IPS-18c (cell line): ENCODE results near the gene NR3C1.

ENCODE experiments used
- H3K4me3 ChIP-seq: 2 replicates; pipeline ENCODE4 v1.7.0; 2013; ENCODE audit warnings: low read depth, mild to moderate bottlenecking, low read length, moderate library complexity; ENCODE audit not compliant: insufficient read depth
- H3K9me3 ChIP-seq: one replicate; pipeline ENCODE4 v1.6.1; 2013; ENCODE audit warnings: mild to moderate bottlenecking, low read length, moderate library complexity; ENCODE audit not compliant: control insufficient read depth, insufficient read depth

NR3C1 gene

DNA sequence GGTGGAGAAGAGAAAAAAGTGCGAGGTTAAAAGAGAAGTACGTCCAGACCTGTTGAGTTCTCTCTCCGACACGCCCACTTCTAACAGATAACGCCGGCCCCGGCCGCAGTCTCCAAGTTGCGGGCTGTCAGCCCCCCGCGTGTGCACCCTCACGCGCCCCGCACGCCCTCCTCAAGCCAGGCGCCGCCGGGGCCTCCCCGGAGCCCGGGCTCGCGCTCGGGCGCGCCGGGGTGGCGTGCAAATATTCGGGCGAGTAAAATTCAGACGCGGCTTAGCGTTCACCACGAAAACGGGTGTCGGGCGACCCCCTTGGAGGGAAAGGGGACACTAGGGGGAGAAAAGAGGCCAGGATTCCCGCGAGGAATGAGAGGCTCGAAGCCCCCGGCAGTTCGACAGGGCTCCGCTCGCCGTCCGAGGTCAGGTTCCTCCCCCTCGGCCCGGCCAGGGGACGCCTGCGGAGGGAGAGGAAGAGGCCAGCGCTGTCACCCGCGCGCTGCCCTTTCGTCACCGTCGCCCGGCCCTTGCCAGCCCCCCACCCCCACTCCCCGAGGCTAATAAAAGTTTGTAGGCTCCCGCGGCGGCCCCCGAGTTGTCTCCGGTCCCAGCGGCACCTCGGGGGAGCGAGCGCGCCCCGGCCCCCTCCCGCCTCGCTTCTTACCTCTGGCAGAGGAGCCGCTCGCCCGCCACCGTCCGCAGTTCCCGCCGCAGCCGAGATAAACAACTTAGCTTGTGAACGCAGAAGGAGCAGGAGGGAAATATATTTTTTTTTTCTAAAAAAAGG, 743 bp downstream of the NR3C1 start:
- Histone ChIP-seq H3K4me3 (peak overlapping the region; percentile 83), H3K9me3 (no peaks in the 10 kb centered on the region)

- Histone ChIP-seq H3K9me3 (no peaks in the 10 kb centered on the region), H3K4me3 (peak overlapping the region; percentile 83)
These were observed 1.4 kb downstream of the NR3C1 start for GRCh38 chr5:143402017-143402552.

DNA sequence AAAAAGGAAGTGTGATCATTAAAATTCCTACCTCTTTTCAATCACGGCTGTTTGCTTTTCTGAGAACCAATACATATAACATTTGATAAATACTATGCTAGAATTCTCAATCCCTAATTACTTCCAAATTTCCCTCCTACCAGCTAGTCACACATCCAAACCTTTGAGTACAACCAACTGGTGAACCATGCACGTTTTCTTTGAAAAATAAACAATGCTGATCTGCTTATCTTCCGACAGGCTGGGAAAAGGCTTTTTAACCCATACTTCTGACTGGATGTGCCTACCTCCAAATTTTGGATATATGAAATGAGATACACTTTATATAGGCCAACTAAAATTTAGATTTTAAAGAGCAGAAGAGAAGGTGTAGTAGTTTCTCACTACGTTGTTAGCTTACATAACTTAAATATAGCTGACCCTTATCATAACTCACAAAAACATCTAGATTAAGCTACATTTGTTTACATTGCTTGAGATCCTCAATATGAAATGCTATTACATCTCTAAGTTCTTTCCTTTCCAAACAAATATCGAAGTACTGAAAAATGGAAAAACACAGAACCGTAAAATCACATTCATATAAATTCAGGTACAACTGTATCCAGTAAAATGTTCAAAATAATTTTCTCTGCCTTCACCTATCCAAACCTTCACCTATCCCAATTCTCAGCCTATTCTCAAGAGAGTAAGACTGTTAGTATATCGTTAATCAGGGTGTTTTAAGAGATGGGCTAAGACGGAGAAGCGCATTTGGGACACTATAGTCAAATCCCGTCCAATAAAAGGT, 2.1 kb downstream of the NR3C1 start:
- Histone ChIP-seq H3K4me3 (no peak overlapping the region), H3K9me3 (no peaks in the 10 kb centered on the region)

DNA sequence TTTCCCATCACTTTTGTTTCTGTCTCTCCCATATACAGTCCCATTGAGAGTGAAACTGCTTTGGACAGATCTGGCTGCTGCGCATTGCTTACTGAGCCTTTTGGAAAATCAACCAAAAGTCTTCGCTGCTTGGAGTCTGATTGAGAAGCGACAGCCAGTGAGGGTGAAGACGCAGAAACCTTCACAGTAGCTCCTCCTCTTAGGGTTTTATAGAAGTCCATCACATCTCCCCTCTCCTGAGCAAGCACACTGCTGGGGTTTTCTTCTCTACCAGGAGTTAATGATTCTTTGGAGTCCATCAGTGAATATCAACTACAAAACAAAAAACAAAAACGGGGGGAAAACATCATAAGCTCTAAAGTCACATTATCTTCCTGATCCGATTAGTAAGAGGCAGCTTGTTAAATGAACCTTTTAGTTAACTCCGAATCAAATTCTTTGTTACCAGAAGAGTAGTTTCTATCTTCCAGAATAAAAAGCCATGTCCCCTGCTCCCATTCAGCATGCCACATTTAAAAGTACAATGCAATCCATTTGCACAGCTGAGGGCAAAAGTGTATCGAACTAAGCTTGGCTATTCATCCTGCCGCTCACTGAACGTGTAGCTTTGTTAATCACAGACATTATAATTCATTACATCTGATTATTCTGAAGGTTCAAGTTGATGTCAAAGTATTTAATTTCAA, 2.8 kb downstream of the NR3C1 start:
- H3K9me3 ChIP-seq, result no peaks in the 10 kb centered on the region
- H3K4me3 ChIP-seq, result no peak overlapping the region

- Histone ChIP-seq H3K4me3 (no peak overlapping the region), H3K9me3 (no peaks in the 10 kb centered on the region)
These were observed 3.6 kb downstream of the NR3C1 start for GRCh38 chr5:143399616-143400540.

- H3K4me3 ChIP-seq, result no peak overlapping the region
- no peaks in the 10 kb centered on the region for H3K9me3 ChIP-seq
These were observed 4.8 kb downstream of the NR3C1 start for GRCh38 chr5:143398451-143399237.

GRCh38 chr5:143398053-143398355, 5.5 kb downstream of the NR3C1 start:
- Histone ChIP-seq H3K4me3 (no peak overlapping the region), H3K9me3 (no peaks in the 10 kb centered on the region)

- no peaks in the 10 kb centered on the region for H3K9me3 ChIP-seq
- no peak overlapping the region for H3K4me3 ChIP-seq
These were observed 6.0 kb downstream of the NR3C1 start for GRCh38 chr5:143397302-143398052.

- H3K9me3 ChIP-seq, result no peaks in the 10 kb centered on the region
- H3K4me3 ChIP-seq, result no peak overlapping the region
These were observed 7.0 kb downstream of the NR3C1 start for GRCh38 chr5:143396353-143396940.

GRCh38 chr5:143395638-143396352, 7.7 kb downstream of the NR3C1 start:
- no peaks in the 10 kb centered on the region for H3K9me3 ChIP-seq
- no peak overlapping the region for H3K4me3 ChIP-seq

DNA sequence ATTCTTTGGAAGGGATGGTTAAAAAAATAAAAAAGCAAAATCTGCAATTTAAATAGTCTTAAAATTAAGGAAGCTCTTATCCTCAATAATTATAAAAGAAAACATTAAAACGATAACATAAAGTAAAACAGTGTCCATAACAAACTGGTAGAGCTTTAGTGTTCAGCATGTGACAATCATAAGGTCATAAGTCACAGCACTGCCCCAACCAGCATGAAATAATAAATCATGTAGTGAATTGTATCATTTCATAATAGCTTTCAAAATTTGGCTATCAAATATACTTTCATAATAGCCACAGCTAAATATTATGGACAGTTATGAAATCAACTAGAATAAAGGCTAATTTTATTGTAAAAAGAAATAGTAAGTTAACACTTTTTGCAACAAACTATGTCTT, 10.0 kb downstream of the NR3C1 start:
- Histone ChIP-seq H3K4me3 (no peak overlapping the region), H3K9me3 (no peaks in the 10 kb centered on the region)

DNA sequence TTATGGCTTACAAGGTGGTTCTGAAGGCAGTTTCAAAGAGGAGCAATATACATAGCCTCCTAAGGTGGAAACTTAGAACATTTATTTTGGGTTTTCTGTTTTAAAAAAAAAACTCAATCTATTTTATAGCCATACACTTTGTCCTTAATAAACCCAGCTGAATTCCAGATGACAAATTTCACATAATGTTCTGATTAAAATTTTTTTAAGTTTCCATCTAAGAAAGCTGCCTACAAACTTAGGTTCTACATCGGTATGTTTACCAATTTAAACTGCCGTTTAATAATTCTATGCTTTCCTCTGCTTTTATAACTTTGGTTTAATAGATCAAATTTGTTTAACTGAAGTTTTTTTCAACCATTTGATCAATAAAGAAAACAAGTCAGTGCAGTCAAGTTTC, 12.5 kb downstream of the NR3C1 start:
- no peak overlapping the region for H3K4me3 ChIP-seq
- no peaks in the 10 kb centered on the region for H3K9me3 ChIP-seq

DNA sequence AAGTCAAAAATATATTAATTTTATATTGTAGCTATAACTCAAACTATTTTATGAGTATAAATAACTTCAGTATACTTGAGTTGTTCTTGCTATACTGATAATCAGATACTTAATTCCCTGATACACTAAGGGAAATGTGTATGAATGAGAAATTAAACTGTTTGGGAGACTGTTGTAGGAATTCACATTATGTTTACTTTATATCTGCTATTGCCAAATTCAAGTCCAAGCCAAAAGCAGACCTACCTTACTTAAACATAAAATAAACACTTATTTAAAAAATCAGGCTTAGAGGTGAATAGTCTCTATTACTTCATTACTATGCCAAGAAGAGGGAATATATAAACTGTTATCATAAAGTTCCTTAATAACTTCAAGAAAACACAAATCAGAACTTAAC, 13.2 kb downstream of the NR3C1 start:
- H3K9me3 ChIP-seq, result peaks cover 5% of the 10 kb centered on the region
- H3K4me3 ChIP-seq, result no peak overlapping the region

GRCh38 chr5:143386725-143387124, 16.8 kb downstream of the NR3C1 start:
- H3K9me3 ChIP-seq, result peaks cover 11% of the 10 kb centered on the region
- H3K4me3 ChIP-seq, result no peak overlapping the region
